Duodenal mucosa (tissue), 2 donors: ENCODE measurements around the gene MAST4.

ENCODE experiments used
- H3K27ac ChIP-seq: one replicate; pipeline ENCODE4 v1.7.0; 2013; ENCODE audit warnings: low read depth, low read length
- H3K27me3 ChIP-seq, 2 donors: one replicate each; pipeline ENCODE4 v1.7.0; 2013; ENCODE audit warnings: low read length in 2 of 2, control low read depth in 1 of 2; ENCODE audit not compliant: insufficient read depth in 2 of 2, control insufficient read depth in 1 of 2
- H3K36me3 ChIP-seq, 2 donors: one replicate each; pipeline ENCODE4 v1.7.0; 2013; ENCODE audit warnings: low read length in 2 of 2, control low read depth in 1 of 2; ENCODE audit not compliant: insufficient read depth in 2 of 2, control insufficient read depth in 1 of 2
- H3K4me1 ChIP-seq, 2 donors: one replicate each; pipeline ENCODE4 v1.7.0; 2013; ENCODE audit warnings: low read length in 2 of 2, control low read depth in 1 of 2; ENCODE audit not compliant: insufficient read depth in 2 of 2, control insufficient read depth in 1 of 2
- H3K4me3 ChIP-seq, 2 donors: one replicate each; pipeline ENCODE4 v1.7.0; 2013; ENCODE audit warnings: low read length in 2 of 2, low read depth in 1 of 2
- H3K9ac ChIP-seq, 2 donors: one replicate each; pipeline ENCODE4 v1.7.0; 2013; ENCODE audit warnings: low read length in 2 of 2, low read depth in 1 of 2
- H3K9me3 ChIP-seq, 2 donors: one replicate each; pipeline ENCODE4 v1.7.0; 2013; ENCODE audit warnings: low read length in 2 of 2, control low read depth in 1 of 2; ENCODE audit not compliant: control insufficient read depth in 1 of 2

Gene MAST4

GRCh38 chr5:66862020-66862419, 265.8 kb downstream of the MAST4 start:
- Histone ChIP-seq H3K27ac (no peak overlapping the region), H3K4me3 (no peak overlapping the region), H3K9me3 (no peaks in the 10 kb centered on the region), H3K9ac (no peak overlapping the region), H3K36me3 (no peaks in the 10 kb centered on the region), H3K27me3 (peaks cover 0 to 3% of the 10 kb centered on the region in 2 donors), H3K4me1 (no peaks in the 10 kb centered on the region)

GRCh38 chr5:66863243-66864170, 267.3 kb downstream of the MAST4 start:
- no peak overlapping the region for H3K27ac ChIP-seq
- no peak overlapping the region for H3K9ac ChIP-seq
- H3K4me1 ChIP-seq = no peaks in the 10 kb centered on the region
- H3K27me3 ChIP-seq = peaks cover 0 to 3% of the 10 kb centered on the region in 2 donors
- H3K9me3 ChIP-seq = no peaks in the 10 kb centered on the region
- H3K36me3 ChIP-seq = no peaks in the 10 kb centered on the region
- no peak overlapping the region for H3K4me3 ChIP-seq

DNA sequence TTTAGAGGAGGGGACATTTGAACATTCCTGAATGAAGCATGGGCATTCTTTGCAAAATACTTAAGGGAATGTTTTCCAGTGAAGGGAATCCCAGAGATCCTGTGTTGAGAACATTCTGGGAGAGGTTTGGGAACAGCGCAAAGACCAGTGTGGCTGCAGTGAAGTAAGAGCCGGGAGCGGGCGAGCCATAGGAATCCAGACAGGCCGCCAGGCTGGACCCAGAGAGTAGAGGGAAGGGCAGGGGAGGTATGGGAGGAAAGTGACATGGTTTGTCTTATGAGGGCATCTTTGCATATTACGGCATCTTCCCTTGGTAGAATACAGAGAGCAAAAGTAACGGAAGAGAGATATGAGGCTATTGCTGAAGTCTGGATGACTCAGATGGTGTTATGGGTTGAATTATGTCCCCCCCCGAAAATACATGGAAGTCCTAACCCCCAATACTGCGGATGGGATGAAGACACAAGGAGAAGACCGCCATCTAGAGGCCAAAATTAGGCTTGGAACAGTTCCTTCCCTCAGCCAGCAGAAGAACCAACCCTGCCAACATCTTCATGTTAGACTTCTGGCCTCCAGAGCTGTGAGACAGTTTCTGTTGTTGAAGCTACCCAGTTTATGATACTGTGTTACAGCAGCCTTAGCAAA, 268.2 kb downstream of the MAST4 start:
- Histone ChIP-seq H3K4me3 (no peak overlapping the region), H3K27me3 (peaks cover 0 to 3% of the 10 kb centered on the region in 2 donors), H3K9ac (no peak overlapping the region), H3K9me3 (no peaks in the 10 kb centered on the region), H3K27ac (no peak overlapping the region), H3K36me3 (no peaks in the 10 kb centered on the region), H3K4me1 (no peaks in the 10 kb centered on the region)

- no peaks in the 10 kb centered on the region for H3K9me3 ChIP-seq
- no peaks in the 10 kb centered on the region for H3K36me3 ChIP-seq
- H3K9ac ChIP-seq = no peak overlapping the region
- H3K27me3 ChIP-seq = no peaks in the 10 kb centered on the region
- H3K27ac ChIP-seq = no peak overlapping the region
- H3K4me1 ChIP-seq = no peaks in the 10 kb centered on the region
- no peak overlapping the region for H3K4me3 ChIP-seq
Measured at GRCh38 chr5:66867618-66868322, 271.6 kb downstream of the MAST4 start.

DNA sequence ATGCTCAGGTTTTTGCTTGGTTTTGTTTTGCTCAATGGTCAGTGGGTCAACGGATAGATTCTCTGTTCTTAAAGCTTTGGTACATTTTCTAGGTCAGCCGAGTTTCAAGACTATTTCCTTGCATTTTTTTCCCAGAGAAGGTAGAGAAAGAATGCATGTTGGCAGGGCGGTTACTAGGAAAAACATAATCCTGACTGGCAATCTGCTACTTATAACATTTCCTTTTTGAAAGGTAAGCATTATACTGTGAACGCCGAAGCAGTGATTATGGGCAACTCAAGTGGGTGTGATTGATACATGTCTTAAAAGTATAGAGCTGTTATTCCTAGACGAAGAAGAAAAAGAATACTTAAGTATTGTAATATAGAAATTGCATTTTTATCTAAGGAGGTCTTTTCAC, 273.2 kb downstream of the MAST4 start:
- no peaks in the 10 kb centered on the region for H3K4me1 ChIP-seq
- H3K27me3 ChIP-seq = no peaks in the 10 kb centered on the region
- H3K27ac ChIP-seq = no peak overlapping the region
- no peak overlapping the region for H3K9ac ChIP-seq
- no peaks in the 10 kb centered on the region for H3K36me3 ChIP-seq
- H3K9me3 ChIP-seq = no peaks in the 10 kb centered on the region
- H3K4me3 ChIP-seq = no peak overlapping the region

- H3K9ac ChIP-seq = no peak overlapping the region
- H3K27me3 ChIP-seq = no peaks in the 10 kb centered on the region
- no peak overlapping the region for H3K27ac ChIP-seq
- no peaks in the 10 kb centered on the region for H3K4me1 ChIP-seq
- no peaks in the 10 kb centered on the region for H3K36me3 ChIP-seq
- no peaks in the 10 kb centered on the region for H3K9me3 ChIP-seq
- no peak overlapping the region for H3K4me3 ChIP-seq
Measured at GRCh38 chr5:66870708-66871107, 274.5 kb downstream of the MAST4 start.

DNA sequence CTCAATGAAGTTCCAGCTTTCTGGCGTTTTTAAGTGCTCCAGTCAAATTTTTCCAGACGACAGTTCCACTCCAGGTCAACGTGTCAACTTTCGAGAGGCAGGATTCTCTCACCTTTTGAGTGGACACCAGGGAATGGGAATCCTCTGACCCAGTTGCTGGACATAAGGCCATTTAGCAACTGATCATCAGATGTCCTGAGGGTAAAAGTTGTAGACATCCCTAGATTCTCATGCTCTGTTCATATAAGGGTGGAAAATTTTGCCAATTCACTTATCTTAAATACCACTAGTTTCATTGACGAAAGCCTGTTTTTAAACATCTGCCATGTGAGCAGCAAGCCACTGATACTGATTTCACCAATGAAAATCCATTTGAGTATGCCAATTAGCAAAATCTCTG, 275.5 kb downstream of the MAST4 start:
- Histone ChIP-seq H3K36me3 (no peaks in the 10 kb centered on the region), H3K9ac (no peak overlapping the region), H3K9me3 (no peaks in the 10 kb centered on the region), H3K27ac (no peak overlapping the region), H3K4me3 (no peak overlapping the region), H3K4me1 (no peaks in the 10 kb centered on the region), H3K27me3 (no peaks in the 10 kb centered on the region)

DNA sequence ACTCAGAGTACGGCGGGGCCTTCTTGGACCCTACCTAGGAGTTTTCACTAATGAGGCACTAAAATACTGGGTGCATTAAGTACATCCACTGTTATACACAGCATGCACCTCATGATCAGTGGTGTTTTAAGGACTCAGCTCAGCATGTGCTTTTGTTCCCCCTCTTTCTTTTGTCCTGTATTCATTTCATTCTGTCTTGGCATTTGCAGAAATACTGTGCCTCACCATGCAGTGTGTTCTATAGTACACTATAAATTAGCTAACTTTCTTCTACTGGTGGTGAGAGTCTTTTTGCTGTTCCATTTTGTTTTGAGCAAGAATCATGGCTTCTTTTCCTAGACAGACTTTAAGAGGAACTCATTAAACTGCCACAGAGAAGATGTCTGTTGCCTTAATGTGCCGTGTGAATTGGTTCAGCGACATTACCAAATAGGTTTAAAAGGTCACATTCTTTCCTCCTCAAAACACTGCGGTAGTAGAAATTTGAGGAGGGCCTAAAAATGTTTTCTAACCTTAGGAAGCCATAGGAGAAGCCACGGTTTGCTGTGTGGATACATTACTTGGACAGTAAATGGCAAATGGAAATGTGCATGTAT, 276.6 kb downstream of the MAST4 start:
- H3K36me3 ChIP-seq = no peaks in the 10 kb centered on the region
- no peak overlapping the region for H3K27ac ChIP-seq
- H3K4me1 ChIP-seq = no peaks in the 10 kb centered on the region
- no peaks in the 10 kb centered on the region for H3K9me3 ChIP-seq
- no peak overlapping the region for H3K4me3 ChIP-seq
- no peaks in the 10 kb centered on the region for H3K27me3 ChIP-seq
- no peak overlapping the region for H3K9ac ChIP-seq

- no peaks in the 10 kb centered on the region for H3K9me3 ChIP-seq
- no peak overlapping the region for H3K4me3 ChIP-seq
- no peaks in the 10 kb centered on the region for H3K27me3 ChIP-seq
- no peaks in the 10 kb centered on the region for H3K4me1 ChIP-seq
- no peak overlapping the region for H3K9ac ChIP-seq
- H3K36me3 ChIP-seq = no peaks in the 10 kb centered on the region
- H3K27ac ChIP-seq = no peak overlapping the region
Measured at GRCh38 chr5:66874004-66874403, 277.8 kb downstream of the MAST4 start.

- Histone ChIP-seq H3K27ac (no peak overlapping the region), H3K4me1 (no peaks in the 10 kb centered on the region), H3K9ac (no peak overlapping the region), H3K4me3 (no peak overlapping the region), H3K36me3 (no peaks in the 10 kb centered on the region), H3K9me3 (no peaks in the 10 kb centered on the region), H3K27me3 (no peaks in the 10 kb centered on the region)
Measured at GRCh38 chr5:66875315-66875714, 279.1 kb downstream of the MAST4 start.
